ENCODE data around the gene KHDC3L. TPM values are rescaled to one million over a fixed set of nuclear protein-coding genes. Genes with fewer than 3 reads are reported as not detected.
"Not testable (repeated sequence)": the region's sequence is repeated elsewhere in the genome, so short reads cannot be mapped to it uniquely, and the experiment has no call there.

Gene KHDC3L
- total RNA-seq, 2 experiments from 2014 or later = not detected

GRCh38 chr6:73381531-73381930 lies 19.1 kb downstream of the KHDC3L start:
- H3K4me3 Mint-ChIP-seq; POLR2A ChIA-PET; H3K36me3 Mint-ChIP-seq; ATAC-seq (ENCODE audit: low read depth); H3K4me1 Mint-ChIP-seq; DNase-seq; H3K9me3 Mint-ChIP-seq; H3K27ac Mint-ChIP-seq; H3K27me3 Mint-ChIP-seq: not testable (repeated sequence)

- no peak for ATAC-seq (ENCODE audit: low read depth)
- H3K36me3 Mint-ChIP-seq = no peaks in the 10 kb centered on the region
- H3K9me3 Mint-ChIP-seq = no peaks in the 10 kb centered on the region
- peaks cover 2% of the 10 kb centered on the region for H3K27me3 Mint-ChIP-seq
- H3K27ac Mint-ChIP-seq = no peak overlapping the region
- POLR2A ChIA-PET = no interaction called here
- peaks cover 1% of the 10 kb centered on the region for H3K4me1 Mint-ChIP-seq
- H3K4me3 Mint-ChIP-seq = no peak overlapping the region
- no peak for DNase-seq
Measured at GRCh38 chr6:73382462-73383113, 20.1 kb downstream of the KHDC3L start.

GRCh38 chr6:73388433-73388799 lies 26.0 kb downstream of the KHDC3L start:
- H3K36me3 Mint-ChIP-seq = peaks cover 2% of the 10 kb centered on the region
- H3K27me3 Mint-ChIP-seq = no peaks in the 10 kb centered on the region
- peak overlapping the region; percentile 82 for H3K4me3 Mint-ChIP-seq
- no peak for ATAC-seq (ENCODE audit: low read depth)
- POLR2A ChIA-PET = interaction anchor here (0.6 to 1.4 kb wide), 6 partner anchors 13 to 257 kb away, joined by 3 to 5 read pairs (median 3); partner anchors contain the start of gene MTO1
- no peak for DNase-seq
- peaks cover 15% of the 10 kb centered on the region for H3K4me1 Mint-ChIP-seq
- H3K27ac Mint-ChIP-seq = peak overlapping the region; percentile 71
- no peaks in the 10 kb centered on the region for H3K9me3 Mint-ChIP-seq

- Mint-ChIP-seq H3K27ac (peak overlapping the region; percentile 71), H3K9me3 (no peaks in the 10 kb centered on the region), H3K4me1 (peaks cover 15% of the 10 kb centered on the region), H3K27me3 (no peaks in the 10 kb centered on the region), H3K36me3 (peaks cover 5% of the 10 kb centered on the region), H3K4me3 (peak overlapping the region; percentile 82)
- POLR2A ChIA-PET = interaction anchor here (0.6 to 1.4 kb wide), 8 partner anchors 14 to 256 kb away, joined by 3 to 5 read pairs (median 3); partner anchors contain the start of gene MTO1
- peak; percentile 88 for ATAC-seq (ENCODE audit: low read depth)
- peak; percentile 62 for DNase-seq
Measured at GRCh38 chr6:73388800-73389512, 26.5 kb downstream of the KHDC3L start.

- Mint-ChIP-seq H3K4me3 (no peak overlapping the region), H3K9me3 (no peaks in the 10 kb centered on the region), H3K4me1 (peaks cover 15% of the 10 kb centered on the region), H3K27me3 (no peaks in the 10 kb centered on the region), H3K27ac (no peak overlapping the region), H3K36me3 (peaks cover 5% of the 10 kb centered on the region)
- no peak for DNase-seq
- POLR2A ChIA-PET = interaction anchor here (0.9 kb wide), 1 partner anchor 72 kb away, joined by 4 read pairs; the partner anchor contains the start of gene MTO1
- ATAC-seq (ENCODE audit: low read depth) = no peak
Measured at GRCh38 chr6:73389854-73390253, 27.4 kb downstream of the KHDC3L start.

- POLR2A ChIA-PET = interaction anchor here (1.2 to 1.3 kb wide), 3 partner anchors 23 to 129 kb away, joined by 3 to 7 read pairs (median 4); partner anchors contain the start of gene EEF1A1
- Mint-ChIP-seq H3K27me3 (peaks cover 5% of the 10 kb centered on the region), H3K36me3 (peaks cover 5% of the 10 kb centered on the region), H3K4me1 (peaks cover 14% of the 10 kb centered on the region), H3K27ac (peak overlapping the region; percentile 54), H3K4me3 (peak overlapping the region; percentile 40), H3K9me3 (no peaks in the 10 kb centered on the region)
- DNase-seq (no peak), ATAC-seq (ENCODE audit: low read depth) (peak; percentile 16)
Measured at GRCh38 chr6:73391675-73392074, 29.2 kb downstream of the KHDC3L start.

GRCh38 chr6:73392188-73392587 lies 29.7 kb downstream of the KHDC3L start:
- ATAC-seq (ENCODE audit: low read depth); H3K36me3 Mint-ChIP-seq; H3K4me3 Mint-ChIP-seq; H3K9me3 Mint-ChIP-seq; H3K27me3 Mint-ChIP-seq; DNase-seq; POLR2A ChIA-PET: not testable (repeated sequence)
- Mint-ChIP-seq H3K4me1 (peaks cover 14% of the 10 kb centered on the region), H3K27ac (peak overlapping the region; percentile 54)

- ATAC-seq (ENCODE audit: low read depth) (no peak), DNase-seq (no peak)
- H3K4me3 Mint-ChIP-seq = no peak overlapping the region
- POLR2A ChIA-PET = interaction anchor here (1.1 kb wide), 1 partner anchor 26 kb away, joined by 3 read pairs; no protein-coding TSS in a partner anchor
- H3K4me1 Mint-ChIP-seq = peaks cover 14% of the 10 kb centered on the region
- H3K27me3 Mint-ChIP-seq = peaks cover 5% of the 10 kb centered on the region
- no peaks in the 10 kb centered on the region for H3K9me3 Mint-ChIP-seq
- H3K27ac Mint-ChIP-seq = no peak overlapping the region
- peaks cover 5% of the 10 kb centered on the region for H3K36me3 Mint-ChIP-seq
Measured at GRCh38 chr6:73393278-73393677, 30.8 kb downstream of the KHDC3L start.

GRCh38 chr6:73394577-73395354 lies 32.3 kb downstream of the KHDC3L start, which contains the start of gene DDX43:
Gene DDX43, plus strand, starts transcription at chr6:73394828. Its CDS starts 78 bp downstream, at chr6:73394906.
- peaks cover 5% of the 10 kb centered on the region for H3K36me3 Mint-ChIP-seq
- H3K4me1 Mint-ChIP-seq = peaks cover 12% of the 10 kb centered on the region
- peak within 1 kb of the TSS; percentile 80 for H3K4me3 Mint-ChIP-seq
- H3K27ac Mint-ChIP-seq = peak within 1 kb of the TSS; percentile 92
- no peaks in the 10 kb centered on the region for H3K9me3 Mint-ChIP-seq
- ATAC-seq (ENCODE audit: low read depth) (peak; percentile 78), DNase-seq (peak; percentile 60)
- H3K27me3 Mint-ChIP-seq = peaks cover 7% of the 10 kb centered on the region
- POLR2A ChIA-PET = interaction anchor here (0.6 to 1.9 kb wide), 2 partner anchors 67 to 70 kb away, joined by 3 to 5 read pairs; partner anchors contain the start of gene MTO1

GRCh38 chr6:73395875-73396274 lies 33.4 kb downstream of the KHDC3L start:
- Mint-ChIP-seq H3K4me3 (no peak overlapping the region), H3K27me3 (peaks cover 10% of the 10 kb centered on the region), H3K36me3 (peaks cover 5% of the 10 kb centered on the region), H3K4me1 (peaks cover 12% of the 10 kb centered on the region), H3K27ac (no peak overlapping the region), H3K9me3 (no peaks in the 10 kb centered on the region)
- POLR2A ChIA-PET = interaction anchor here (1.9 kb wide), 1 partner anchor 66 kb away, joined by 5 read pairs; the partner anchor contains the start of gene MTO1
- ATAC-seq (ENCODE audit: low read depth) (no peak), DNase-seq (no peak)

GRCh38 chr6:73400656-73401055 lies 38.2 kb downstream of the KHDC3L start:
- Mint-ChIP-seq H3K27me3 (peaks cover 12% of the 10 kb centered on the region), H3K4me1 (no peaks in the 10 kb centered on the region), H3K36me3 (peaks cover 3% of the 10 kb centered on the region), H3K27ac (no peak overlapping the region), H3K4me3 (no peak overlapping the region), H3K9me3 (no peaks in the 10 kb centered on the region)
- DNase-seq (no peak), ATAC-seq (ENCODE audit: low read depth) (no peak)
- POLR2A ChIA-PET = interaction anchor here (0.6 kb wide), 1 partner anchor 12 kb away, joined by 3 read pairs; no protein-coding TSS in a partner anchor

- POLR2A ChIA-PET = no interaction called here
- Mint-ChIP-seq H3K4me3 (no peak overlapping the region), H3K36me3 (peaks cover 14% of the 10 kb centered on the region), H3K27me3 (peaks cover 2% of the 10 kb centered on the region), H3K9me3 (no peaks in the 10 kb centered on the region), H3K4me1 (no peaks in the 10 kb centered on the region), H3K27ac (no peak overlapping the region)
- DNase-seq (no peak), ATAC-seq (ENCODE audit: low read depth) (no peak)
Measured at GRCh38 chr6:73409395-73409794, 46.9 kb downstream of the KHDC3L start.

- H3K27ac Mint-ChIP-seq = no peak overlapping the region
- POLR2A ChIA-PET = no interaction called here
- H3K36me3 Mint-ChIP-seq = peaks cover 33% of the 10 kb centered on the region
- no peak overlapping the region for H3K4me3 Mint-ChIP-seq
- no peaks in the 10 kb centered on the region for H3K27me3 Mint-ChIP-seq
- no peaks in the 10 kb centered on the region for H3K4me1 Mint-ChIP-seq
- no peaks in the 10 kb centered on the region for H3K9me3 Mint-ChIP-seq
- DNase-seq = no peak
- ATAC-seq (ENCODE audit: low read depth) = no peak
Measured at GRCh38 chr6:73413102-73413501, 50.6 kb downstream of the KHDC3L start.
